GM18861 (cell line): ENCODE results near the gene CHTOP.
"Not testable (repeated sequence)": the region's sequence is repeated elsewhere in the genome, so short reads cannot be mapped to it uniquely, and the experiment has no call there.

ENCODE experiments used
- ATAC-seq: cut with Tn5 transposase; IDR thresholded peaks from one replicate; pipeline ENCODE4 v1.9.1; 2021; ENCODE audit not compliant: unreplicated experiment

CHTOP gene

DNA sequence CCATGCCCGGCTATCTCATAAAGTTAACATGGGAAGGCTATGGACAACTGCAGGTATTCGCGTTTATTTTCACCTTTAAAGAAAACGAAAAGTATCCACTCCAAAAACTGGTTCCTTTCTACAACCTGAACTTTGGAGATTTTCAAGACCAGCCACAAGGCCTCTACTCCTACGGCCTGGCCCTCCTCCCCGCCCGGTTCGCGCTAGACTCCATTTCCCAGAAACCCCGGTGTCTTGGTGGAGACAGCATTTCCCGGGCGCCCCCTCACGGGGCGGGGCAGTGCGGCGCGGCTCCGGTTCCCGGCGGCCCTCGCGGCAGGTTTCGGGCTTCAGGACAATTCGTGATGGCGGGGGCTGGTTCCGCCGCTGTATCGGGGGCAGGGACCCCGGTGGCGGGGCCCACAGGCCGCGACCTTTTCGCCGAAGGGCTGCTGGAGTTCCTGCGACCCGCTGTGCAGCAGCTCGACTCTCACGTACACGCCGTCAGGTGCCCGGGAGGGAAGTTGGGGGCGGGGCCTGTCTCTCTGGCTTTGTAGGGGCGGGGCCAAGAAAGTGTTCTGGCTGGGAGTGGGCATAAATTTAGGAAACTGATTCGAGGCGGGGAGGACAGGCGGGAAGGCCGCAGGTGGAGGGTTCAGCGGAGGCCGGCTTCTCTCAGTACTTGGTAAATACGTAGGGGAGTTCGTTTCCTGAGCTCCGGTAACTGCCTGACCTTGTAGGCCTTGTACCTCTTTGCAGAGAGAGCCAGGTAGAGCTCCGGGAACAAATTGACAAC lies 24.7 kb downstream of the CHTOP start, which contains the start of gene SNAPIN:
TSS of gene SNAPIN (plus strand) at position 304 of the 775 bp plus-strand sequence. CDS start at position 345, 41 bp downstream.
- peak; percentile 82 for ATAC-seq

DNA sequence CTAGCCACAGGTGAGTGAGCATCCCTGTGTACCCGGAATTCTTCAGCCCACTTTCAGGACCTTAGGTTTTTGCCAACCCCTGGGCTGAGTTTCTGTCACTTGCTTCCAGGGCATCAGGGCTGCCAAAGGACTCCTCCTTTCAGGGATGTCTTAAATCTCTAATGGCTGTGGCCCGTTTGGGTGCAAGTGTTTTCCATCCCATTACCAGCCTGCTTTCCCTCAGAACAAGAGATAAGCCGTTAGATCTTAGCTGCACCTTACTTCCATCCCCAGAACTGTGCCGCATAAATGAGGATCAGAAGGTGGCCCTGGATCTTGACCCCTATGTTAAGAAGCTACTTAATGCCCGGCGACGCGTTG lies 25.3 kb downstream of the CHTOP start:
- ATAC-seq = no peak

DNA sequence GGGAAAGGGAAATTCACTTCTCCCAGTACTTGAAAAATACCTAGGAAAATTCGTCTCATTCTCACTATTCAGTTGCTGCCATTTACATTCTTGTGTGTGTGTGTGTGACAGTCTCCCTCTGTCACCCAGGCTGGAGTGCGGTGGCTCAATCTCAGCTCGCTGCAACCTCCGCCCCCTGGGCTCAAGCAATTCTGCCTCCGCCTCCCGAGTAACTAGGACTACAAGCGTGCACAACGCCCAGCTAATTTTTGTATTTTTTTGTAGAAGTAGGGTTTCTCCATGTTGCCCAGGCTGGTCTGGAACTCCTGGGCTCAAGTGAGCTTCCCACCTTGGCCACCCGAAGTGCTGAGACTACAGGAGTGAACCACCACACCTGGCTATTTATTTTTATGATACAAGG lies 25.8 kb downstream of the CHTOP start:
- ATAC-seq = no peak

DNA sequence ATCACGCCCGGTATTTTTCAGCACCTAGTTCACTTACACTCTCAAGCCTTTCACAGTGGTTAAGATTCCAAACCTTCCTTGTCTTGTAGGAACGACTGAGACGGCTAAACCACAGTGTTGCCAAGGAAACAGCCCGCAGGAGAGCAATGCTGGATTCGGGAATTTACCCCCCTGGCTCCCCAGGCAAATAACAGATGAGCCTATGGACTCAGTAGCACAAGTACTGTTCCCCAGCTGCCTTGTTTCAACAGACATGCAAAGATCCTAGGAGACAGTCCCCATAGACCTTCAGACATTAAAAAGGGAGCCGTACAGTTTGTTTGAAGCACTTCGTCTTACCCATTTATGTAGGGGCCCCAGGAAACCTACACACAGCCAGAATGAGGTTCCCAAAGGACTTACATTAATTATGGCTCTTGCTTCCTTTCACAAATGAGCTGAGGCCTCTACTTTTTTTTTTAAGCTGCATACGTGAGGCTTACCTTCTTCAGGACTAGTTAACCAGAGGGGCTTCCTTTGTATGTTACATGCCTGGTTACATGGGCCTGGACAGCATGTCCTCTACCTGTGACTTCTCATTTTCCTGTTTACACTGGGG lies 27.3 kb downstream of the CHTOP start:
- ATAC-seq = no peak

DNA sequence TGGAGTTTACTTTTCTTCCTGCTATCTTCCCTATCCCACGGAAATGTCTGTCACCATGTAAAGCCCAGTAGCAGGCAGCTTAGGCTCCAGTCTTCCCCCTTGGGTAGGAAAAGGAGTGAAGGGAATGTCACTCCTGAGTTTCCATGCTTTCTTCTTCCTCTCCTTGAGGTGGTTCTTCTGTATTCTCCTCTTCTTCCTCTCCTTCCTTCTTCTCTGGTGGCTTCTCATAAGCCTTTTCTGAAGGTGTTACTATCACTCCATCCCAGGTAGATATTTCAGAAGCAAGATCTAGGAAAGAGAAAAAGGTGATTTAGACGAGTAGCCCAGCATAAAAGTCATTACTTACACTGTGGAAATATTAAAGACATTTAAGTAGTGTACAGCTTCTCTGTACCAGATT lies 28.4 kb downstream of the CHTOP start:
- ATAC-seq = no peak

DNA sequence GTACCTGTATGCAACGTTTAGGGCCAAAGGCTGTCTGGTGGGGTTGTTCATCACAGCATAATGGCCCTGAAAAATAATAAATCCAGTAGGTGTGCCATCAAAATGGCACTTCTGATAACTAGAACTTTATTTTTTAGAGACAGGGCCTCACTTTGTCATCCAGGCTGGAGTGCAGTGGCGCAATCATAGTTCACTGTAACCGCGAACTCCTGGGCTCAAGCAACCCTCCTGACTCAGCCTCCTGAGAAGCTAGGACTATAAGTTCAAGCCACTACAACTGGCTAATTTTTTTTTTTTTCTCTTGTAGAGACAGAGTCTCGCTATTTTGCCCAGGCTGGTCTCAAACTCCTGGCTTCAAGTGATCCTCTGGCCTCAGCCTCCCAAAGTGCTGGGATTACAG lies 29.3 kb downstream of the CHTOP start:
- no peak for ATAC-seq

DNA sequence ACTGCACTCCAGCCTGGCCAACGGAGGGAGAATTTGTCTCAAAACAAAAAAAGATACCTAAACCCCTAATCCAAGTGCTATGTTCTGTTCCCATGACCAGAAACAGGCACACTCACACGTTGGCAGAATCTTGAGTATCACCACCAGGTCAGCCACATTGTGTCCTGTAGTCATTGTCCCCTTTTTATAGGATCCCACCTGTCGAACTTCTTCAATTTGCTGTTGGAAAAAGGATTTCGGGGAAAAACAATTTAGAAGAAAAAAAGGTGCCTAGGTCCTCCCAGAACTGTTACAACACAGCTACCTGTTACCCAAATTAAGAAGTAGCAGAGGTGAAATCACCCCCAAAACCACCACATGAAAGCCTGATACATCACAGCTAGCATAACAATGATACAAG lies 33.6 kb downstream of the CHTOP start:
- ATAC-seq = no peak

DNA sequence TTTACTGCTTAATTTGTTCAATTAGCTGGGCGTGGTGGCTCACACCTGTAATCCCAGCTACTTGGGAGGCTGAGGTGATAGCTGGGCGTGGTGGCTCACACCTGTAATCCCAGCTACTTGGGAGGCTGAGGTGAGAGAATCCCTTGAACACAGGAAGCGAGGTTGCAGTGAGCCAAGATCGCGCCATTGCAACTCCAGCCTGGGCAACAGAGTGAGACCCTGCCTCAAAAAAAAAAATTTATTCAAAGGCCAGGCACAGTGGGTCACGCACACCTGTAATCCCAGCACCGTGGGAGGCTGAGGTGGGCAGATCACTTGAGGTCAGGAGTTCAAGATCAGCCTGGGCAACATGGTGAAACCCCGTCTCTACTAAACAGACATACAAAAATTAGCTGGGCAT lies 34.8 kb downstream of the CHTOP start:
- not testable (repeated sequence) for ATAC-seq

DNA sequence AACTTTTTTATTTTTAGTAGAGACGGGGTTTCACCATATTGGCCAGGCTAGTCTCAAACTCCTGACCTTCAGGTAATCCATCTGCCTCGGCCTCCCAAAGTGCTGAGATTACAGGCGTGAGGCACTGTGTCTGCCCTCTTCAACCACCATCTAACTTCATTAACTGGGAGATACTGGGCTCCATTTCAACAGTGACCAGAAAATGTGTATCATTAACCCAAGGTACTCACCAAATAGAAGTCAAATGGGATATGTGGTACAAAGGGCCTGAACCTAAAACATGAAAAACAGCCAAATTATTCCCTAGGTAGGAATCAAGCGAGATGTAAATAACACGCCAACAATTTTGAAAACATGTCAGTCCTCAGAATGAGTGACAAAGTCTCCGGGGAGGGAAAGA lies 35.7 kb downstream of the CHTOP start:
- ATAC-seq = no peak

DNA sequence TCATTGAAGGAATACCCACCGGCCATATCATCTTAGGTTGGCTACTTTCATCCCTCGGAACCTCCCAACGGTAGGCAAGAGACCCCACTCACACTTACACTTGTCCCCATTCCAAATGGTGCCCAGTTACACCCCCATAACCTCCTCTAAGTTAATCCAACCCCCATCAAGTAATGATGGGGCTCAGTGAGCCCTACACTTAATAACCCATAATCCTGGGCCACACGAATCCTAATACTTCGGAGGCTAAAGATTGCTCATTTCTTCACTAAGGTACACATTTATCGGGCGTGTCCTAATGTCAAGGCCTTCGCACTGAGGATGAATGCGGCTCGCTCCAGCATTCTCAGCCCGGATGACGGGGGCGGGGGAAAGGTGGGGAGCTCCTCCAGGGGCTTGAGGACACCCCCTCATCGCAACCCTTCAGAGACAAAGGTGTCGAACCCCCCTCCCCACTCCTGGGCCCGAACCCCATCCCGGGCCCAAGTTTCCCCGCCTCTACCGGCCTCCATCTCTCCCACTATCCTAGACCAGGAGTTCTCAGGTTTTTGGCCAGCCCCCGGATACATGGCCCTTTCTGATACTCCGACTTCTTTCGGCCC lies 36.5 kb downstream of the CHTOP start:
- ATAC-seq = no peak

DNA sequence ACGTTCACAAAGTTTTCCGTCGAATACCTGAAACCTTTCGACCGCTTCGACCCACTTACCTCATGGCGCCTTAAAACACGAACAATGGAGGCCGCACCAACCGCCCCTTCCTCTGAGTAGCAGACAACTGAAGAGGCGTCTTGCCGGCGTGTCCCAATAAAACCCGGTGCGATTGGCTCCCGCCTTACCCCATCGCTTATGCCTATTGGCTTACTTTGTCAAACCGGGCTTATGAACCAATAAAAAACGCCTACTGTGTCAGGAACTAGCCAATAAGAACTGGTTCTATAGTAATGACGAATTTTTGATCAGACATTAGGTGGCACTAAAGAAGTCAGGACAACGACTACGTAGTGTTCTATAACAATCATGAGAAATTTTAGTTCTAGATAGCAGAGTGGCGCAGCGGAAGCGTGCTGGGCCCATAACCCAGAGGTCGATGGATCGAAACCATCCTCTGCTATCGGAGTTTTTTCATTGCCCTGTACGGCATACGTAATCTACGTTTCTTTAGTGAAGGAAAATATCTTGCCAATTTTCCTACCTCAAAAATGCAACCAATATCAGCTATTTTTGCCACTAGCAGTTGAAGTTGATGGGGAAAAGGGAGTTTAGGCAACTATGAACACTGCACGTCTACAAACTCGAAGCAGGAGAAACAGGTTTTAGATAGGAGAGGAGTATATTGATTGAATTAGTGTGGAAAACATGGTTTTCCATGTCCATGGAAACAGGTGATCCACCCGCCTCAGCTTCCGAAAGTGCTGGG lies 37.2 kb downstream of the CHTOP start, which contains the start of gene ILF2:
TSS of gene ILF2 (minus strand) at position 135 of the 769 bp plus-strand sequence. CDS start at position 64, 71 bp downstream.
- peak; percentile 96 for ATAC-seq

DNA sequence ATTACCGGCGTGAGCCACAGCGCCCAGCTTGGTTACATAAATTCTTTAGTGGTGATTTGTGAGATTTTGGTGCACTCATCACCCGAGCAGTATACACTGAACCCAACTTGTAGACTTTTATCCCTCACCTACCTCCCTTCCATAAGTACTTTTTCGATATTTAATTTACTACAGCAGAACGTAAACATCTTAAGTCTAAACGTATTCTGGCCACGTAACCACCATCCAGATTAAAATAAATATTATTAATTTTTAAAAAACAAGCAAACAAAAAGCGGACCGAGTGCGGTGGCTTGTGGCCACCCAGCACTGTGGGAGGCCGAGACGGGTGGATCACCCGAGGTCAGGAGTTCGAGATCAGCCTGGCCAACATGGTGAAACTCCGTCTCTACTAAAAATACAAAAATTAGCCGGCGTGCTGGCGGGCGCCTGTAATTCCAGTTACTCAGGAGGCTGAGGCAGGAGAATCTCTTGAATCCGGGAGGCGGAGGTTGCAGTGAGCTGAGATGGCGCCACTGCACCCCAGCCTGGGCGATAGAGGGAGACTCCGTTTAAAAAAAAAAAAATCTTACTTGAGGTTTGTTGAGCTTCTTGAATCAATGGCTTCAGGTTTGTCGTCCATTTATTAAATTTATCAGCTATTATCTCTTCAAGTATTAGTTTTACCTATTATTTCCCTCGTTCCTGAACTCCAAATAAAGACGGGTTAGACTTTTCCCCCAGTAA lies 37.9 kb downstream of the CHTOP start:
- peak; percentile 6 for ATAC-seq

DNA sequence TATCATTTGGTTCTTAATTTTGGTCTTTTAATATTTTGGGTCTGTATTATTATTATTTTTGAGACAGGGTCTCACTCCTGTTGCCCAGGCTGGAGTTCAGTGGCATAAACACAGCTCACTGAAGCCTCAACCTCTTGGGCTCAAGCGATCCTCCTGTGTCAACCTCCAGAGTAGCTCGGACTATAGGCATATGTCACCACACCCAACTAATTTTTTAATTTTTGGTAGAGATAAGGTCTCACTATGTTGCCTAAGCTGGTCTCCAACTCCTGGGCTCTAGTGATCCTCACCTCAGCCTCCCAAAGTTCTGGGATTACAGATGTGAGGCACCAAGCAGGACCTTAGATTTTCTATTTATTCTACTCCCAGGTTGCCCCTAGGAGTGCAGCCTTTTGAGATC lies 39.6 kb downstream of the CHTOP start:
- no peak for ATAC-seq

DNA sequence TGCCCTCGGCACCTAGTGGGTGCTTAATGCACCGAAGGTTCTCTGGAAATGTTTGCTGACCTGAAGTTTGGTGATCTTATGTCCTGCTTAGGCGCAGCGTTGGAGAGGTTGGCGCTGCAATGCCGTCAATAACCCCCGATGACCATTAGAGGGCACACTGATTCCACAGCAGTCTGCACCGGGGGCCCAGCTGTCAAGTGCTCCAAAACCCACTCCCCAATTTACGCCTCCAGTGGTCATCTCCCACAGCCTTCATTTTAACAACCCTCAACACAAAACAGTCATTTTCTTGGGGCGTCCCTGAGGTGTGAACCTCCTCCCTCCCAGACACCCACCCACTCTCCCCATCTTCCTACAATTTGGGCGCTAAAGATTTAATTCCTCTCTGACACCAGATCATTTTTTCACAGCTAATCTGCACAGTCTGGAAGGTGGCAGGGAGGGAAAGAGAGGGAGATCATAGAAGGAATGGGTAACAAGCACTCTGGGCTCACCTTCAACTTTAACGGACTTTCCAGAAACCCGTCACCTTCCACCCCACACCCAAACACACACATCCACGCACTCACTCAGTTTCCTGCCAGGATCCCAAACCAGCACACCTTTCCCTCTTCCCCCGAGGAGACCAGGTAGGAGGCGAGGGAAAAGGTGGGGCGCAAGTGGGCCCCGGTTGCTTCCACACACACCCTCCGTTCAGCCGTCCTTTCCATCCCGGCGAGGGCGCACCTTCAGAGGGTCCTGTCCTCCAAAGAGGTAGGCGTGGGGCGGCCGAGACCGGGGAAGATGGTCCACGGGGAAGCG lies 44.1 kb downstream of the CHTOP start:
- no peak for ATAC-seq

DNA sequence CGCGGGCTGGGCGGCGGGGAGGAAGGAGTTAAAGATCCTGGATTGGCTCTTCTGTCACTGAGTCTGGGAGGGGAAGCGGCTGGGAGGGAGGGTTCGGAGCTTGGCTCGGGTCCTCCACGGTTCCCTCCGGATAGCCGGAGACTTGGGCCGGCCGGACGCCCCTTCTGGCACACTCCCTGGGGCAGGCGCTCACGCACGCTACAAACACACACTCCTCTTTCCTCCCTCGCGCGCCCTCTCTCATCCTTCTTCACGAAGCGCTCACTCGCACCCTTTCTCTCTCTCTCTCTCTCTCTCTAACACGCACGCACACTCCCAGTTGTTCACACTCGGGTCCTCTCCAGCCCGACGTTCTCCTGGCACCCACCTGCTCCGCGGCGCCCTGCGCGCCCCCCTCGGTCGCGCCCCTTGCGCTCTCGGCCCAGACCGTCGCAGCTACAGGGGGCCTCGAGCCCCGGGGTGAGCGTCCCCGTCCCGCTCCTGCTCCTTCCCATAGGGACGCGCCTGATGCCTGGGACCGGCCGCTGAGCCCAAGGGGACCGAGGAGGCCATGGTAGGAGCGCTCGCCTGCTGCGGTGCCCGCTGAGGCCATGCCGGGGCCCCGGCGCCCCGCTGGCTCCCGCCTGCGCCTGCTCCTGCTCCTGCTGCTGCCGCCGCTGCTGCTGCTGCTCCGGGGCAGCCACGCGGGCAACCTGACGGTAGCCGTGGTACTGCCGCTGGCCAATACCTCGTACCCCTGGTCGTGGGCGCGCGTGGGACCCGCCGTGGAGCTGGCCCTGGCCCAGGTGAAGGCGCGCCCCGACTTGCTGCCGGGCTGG lies 44.9 kb downstream of the CHTOP start, which contains the start of gene NPR1:
TSS of gene NPR1 (plus strand) at position 170 of the 818 bp plus-strand sequence. CDS start at position 591, 421 bp downstream.
- no peak for ATAC-seq

DNA sequence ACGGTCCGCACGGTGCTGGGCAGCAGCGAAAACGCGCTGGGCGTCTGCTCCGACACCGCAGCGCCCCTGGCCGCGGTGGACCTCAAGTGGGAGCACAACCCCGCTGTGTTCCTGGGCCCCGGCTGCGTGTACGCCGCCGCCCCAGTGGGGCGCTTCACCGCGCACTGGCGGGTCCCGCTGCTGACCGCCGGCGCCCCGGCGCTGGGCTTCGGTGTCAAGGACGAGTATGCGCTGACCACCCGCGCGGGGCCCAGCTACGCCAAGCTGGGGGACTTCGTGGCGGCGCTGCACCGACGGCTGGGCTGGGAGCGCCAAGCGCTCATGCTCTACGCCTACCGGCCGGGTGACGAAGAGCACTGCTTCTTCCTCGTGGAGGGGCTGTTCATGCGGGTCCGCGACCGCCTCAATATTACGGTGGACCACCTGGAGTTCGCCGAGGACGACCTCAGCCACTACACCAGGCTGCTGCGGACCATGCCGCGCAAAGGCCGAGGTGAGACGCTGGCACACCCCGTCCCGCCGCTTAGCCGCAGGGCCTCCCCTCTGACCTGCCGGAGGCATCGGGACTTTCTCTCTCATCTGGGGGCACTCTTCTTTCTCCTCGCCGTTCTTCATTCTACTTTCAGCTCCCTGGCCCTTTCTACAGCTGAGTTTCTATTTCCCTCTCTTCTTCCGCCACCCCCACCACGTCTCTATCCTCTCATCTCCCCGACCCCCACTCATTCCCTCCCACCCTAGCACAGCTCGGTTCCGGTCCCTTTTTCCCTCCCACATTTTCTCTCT lies 45.7 kb downstream of the CHTOP start:
- ATAC-seq = no peak

DNA sequence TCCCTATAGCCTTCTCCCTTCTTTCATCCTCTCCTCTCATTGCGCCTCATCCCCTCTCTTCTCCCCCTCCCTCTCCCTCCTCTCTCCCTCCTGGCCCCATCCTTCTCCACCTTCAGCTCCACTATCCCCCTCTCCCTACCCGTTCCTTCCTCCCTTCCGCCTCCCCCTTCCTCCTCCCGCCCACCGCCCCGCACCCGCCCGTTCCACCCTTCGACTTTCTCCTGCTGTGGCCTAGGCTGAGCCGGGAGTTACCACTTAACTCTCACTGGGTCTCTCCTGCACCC lies 46.2 kb downstream of the CHTOP start:
- no peak for ATAC-seq

DNA sequence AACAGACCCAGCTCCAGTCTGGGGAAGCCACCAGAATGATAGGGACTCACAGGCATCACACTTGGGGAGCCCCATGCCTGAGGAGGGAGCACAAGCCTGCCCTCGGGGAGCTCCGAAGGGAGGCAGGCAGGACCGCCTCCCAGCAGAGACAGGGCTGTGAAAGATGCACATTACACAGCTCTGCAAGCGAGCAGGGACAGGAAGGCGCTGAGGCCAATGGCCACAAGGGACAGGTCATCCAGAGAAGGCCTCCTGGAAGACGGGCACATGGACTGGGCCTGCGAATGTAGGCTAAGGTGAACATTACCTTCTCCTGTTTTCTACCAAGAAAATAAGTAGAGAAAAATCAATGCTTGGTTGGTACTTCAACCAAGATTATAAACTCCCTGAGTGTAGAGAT lies 48.9 kb downstream of the CHTOP start:
- ATAC-seq = no peak
